GM18870 (cell line): ENCODE results near the gene FOXP4.

Source experiments
- ATAC-seq: cut with Tn5 transposase; IDR thresholded peaks from one replicate; pipeline ENCODE4 v1.9.1; 2021; ENCODE audit warnings: moderate library complexity; ENCODE audit not compliant: unreplicated experiment

The FOXP4 gene

DNA sequence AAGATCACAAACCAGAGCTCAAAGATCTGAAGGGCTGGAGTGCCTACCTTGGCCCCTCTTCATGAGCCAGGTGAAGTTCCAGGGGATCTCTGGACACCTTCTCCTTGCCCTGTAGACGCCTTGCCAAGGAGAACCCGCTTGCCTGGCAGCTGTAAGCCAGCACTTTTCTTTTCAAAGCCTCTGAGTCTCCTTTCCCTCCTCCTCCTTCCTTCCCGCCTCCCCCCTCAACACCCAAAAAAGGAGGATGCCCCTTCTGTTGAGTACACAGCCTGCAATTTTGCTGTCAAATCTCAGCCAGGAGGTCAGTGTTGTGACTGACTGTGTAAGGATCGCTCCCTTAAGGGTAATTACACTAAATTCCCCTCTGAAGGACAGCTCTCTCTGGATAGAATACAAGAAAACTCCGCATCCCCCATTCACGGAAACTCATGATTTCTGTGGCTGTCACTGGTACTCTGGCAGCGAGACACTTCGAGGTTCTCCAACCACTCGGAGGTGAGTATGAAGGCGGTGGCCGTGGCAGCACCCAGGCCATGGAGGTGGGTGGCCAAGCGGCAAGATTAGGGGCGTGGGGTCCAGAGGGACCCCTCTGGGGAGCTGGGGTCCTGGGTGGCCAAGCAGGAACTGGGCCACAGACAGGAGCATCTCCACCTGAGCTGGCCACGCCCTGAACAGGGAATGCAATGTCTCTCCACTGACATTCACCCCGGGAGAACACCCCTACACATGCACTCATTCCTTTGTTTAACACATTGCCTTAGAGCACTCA lies 23.2 kb upstream of the FOXP4 start:
- ATAC-seq: no peak

DNA sequence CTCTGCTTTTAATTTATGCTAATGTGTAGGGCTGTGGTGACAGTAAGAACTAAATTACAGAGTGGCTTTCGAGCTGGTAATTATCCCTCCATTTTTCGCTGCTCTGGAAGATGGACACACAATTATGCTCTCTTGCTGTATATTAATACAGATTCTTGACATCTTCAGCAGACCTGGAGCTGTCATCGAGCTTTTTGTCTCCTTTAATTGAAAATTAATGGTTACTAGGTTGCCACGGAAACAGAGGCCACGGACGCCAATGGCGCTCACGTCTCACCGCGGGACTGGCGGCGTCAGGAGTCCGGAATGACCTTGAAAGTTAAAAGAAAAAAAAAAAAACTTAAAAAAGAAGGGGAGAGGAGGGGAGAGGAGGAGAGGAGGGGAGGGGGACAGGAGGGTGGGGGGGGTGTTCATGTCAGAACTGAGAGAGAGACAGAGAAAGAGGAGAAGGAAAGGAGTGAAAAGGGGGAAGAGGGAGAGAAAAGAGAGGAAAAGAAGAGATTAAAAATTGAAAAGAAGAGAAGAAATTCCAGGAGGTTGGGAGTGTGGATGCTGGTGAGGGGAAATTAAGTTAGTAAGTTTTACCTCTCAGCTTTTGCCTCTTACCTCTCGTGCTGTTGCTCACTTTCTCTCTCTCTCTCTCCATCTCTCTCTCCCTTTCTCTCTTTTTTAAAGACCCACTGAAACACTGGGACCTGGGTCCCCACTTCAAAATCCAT lies 22.1 kb upstream of the FOXP4 start:
- ATAC-seq: no peak

DNA sequence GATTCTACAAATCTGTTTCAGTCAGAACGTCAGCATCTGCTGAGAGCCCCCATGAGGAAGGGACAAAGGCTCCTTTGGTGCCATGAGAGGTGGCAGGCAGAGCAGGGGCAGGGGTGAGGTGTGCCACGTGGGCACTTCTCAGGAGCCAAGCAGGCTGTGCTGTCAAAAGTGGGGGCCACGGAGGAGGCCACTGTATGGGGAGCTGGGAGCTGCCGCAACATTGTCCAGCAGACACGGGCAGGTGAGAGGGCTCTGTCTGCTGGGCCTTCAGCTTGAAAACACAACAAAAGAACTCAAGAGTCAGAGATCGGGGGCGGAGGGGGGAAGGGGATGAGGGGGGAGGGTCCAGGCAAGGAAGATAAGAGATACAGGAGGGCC lies 21.6 kb upstream of the FOXP4 start:
- no peak for ATAC-seq

DNA sequence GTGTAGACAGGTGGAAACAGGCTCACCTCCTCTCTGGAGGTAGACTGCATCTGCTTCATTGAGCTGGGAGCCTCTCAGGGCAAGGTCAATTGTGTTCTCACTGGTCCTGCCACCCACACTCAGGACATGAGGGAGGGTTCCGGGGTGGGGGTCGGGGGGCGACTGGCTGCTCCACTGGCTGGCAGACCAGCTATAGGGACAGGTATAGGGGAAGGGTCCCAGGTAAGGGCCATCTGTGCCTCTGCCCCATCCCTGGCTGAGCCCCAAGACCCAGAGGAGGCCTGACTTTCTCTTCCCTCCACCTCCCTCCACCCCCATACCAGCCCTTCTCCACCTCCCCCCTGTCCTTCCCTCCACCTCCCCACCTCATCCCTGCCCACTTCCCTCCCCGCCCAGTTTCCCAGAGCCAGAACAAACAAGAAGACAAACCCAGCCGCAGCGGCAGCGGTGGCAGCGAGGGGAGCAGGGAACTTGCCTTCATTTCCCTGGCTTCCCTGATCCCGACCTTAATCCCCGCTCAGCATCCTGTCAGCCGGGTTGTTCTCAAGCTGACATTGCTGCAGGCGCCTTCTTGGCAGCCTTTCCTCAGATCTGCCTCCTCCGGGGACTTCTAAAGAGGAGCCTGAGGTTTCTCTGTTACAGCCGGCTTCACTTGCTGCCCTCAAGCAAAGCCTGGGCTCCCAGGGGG lies 18.3 kb upstream of the FOXP4 start:
- no peak for ATAC-seq

DNA sequence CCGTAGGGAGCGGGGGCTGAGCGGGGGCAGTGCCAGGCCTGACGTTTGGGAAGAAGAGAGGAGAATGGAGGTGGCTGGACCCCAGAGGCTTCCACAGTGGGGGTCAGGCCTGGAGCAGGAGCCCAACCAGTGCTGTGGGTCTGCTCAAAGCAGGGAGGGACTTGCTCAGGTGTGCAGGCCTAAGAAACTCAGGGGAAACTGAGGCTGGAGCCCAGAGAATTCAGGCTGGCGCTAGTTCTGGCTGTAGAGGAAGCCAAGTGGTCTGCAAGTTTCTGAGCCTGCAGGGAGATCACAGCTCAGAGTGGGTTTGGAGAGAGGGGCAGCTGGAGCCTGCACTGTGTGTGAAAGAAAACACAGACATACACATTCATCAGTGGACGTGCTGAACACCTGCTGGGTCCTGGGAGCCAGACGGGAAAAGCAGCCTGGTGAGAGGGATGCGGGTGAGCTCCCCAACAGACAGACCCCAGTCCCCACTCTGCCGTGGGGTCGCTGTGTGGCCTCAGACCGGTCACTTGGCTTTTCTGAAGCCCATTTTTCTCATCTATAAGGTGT lies 17.7 kb upstream of the FOXP4 start:
- ATAC-seq: no peak

DNA sequence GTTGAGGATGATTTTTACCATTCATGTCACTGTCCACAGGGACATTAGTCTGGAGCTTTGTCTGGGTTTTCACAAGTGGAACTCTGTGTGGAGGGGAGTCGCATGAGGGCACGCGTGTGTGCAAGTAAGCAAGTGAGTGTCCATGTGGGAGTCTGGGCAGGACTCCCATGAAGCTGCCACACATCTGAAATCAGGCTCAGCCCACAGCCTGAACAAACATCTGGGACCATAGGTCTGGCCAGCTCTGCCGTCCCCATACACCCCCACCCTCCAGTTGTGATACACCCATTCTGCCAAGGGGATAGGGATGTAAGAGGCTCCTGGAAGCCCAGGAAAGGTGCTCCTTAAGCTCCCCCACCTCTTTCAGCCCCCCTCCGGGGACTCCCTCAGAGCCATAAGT lies 17.1 kb upstream of the FOXP4 start:
- no peak for ATAC-seq

DNA sequence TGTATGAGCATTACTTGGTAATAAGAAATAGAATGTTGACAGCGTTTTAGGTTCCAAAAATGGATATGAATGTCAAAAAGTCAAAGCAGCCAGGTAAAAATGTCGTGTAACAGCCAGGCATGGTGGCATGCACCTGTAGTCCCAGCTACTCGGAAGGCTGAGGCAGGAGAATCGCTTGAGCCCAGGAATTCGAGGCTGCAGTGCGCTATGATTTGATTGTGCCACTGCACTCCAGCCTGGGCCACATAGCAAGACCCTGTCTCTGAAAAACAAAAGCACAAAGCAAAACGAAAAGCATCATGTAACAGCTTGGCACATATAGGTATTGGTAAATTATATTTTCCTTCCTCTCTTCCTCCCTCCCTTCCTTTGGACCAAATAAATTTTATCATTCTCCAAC lies 16.2 kb upstream of the FOXP4 start:
- ATAC-seq: no peak

DNA sequence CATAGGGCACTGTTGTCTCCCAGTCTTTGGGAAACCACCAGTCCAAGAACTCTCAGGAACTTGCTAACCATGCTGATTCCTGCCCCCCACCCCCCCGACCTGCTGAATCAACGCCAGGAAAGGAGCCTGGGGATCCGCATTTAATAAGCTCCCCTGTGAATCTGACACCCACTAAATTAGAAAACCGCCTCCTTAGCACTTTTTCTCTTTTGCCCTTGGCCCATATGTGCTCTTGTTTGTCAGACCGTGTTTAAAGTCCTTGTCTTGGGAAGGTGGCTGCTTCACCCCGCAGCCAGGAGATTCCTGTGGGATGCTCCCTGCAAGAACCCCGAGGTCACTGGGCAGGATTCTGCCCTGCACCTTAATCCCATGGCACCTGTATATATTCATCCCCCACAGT lies 15.7 kb upstream of the FOXP4 start:
- ATAC-seq: no peak

DNA sequence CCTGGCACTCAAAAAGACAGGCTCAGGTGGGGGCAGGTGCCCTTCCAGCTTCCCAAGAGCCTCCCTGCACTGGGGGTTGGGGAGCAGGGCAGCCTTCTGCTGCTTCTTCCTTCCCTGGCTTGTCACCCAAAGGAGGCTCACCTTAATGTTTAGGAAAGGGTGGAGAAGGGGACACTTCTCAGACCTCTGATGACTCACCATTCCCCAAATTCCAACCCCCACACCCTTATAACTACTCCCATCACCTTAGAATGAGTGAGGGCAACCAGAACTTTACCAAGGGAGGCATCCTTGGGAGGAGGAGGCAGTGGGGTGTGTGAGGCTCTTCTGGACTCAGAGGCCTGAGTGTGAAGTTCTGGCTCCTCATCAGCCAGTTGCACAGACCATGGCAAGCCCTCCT lies 15.2 kb upstream of the FOXP4 start:
- ATAC-seq: no peak

DNA sequence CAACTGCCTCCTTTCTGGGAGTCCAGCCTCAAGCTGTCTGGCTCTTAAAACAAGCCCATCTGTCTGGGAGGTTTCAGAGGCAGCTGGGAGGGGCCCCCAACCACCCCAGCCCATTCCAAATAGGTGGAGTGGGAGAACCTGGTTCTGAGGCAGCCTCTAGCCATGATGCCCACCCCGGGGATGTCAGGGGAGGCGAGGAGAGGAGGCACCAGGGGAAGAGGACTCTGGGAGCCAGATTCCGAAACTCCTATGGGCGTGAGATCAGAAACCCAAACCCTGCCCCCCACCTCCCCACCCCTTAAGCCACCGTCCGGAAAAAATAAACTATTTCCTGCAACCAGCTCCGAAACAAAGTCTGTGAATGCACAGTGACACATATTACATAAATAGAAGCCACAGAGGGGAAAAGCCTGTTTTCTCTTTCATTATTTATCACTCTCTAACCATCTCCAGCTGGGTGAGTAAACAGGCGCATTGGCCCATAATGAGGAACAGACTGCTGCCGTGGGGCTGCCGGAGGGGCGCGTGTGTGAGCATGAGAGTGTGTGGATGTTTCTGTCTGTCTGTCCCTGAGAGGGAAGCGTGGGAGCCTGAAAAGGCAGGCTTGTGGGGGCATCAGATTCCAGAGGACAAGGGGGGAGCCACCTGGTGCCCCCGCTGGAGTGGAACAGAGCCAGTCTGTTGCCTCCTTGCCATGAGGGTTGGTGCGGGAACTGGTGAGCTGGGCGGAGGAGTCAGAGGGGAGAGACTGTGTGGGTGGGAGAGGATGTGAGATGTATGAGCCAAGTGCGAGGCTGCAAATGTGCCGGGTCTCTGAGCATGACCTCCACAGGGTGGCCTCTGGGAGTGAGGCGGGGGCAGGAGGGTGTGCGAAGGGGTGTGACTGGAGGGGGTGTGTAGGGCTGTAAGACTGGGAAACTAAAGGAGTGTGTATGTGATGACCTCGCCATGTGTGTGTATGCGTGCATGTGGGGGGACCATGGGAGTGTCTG lies 14.3 kb upstream of the FOXP4 start:
- peak; percentile 91 for ATAC-seq

DNA sequence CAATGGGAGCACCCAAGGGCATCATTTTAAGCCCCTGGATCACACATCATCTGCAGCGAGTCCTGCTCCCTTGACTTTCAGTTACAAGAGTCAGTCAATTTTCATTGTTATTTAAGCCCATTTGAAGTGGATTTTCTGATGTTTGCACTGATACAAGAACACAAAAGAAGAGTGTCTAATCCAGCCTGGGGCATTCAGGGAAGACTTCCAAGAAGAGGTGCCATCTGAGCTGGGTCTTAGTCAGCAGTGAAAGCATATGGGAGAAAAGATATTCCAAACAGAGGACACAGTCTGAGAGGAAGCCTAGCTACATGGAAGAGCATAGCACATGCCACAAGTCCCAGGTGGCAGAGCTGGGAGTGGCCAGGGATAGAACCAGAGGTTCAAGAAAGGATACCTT lies 10.4 kb upstream of the FOXP4 start:
- no peak for ATAC-seq

DNA sequence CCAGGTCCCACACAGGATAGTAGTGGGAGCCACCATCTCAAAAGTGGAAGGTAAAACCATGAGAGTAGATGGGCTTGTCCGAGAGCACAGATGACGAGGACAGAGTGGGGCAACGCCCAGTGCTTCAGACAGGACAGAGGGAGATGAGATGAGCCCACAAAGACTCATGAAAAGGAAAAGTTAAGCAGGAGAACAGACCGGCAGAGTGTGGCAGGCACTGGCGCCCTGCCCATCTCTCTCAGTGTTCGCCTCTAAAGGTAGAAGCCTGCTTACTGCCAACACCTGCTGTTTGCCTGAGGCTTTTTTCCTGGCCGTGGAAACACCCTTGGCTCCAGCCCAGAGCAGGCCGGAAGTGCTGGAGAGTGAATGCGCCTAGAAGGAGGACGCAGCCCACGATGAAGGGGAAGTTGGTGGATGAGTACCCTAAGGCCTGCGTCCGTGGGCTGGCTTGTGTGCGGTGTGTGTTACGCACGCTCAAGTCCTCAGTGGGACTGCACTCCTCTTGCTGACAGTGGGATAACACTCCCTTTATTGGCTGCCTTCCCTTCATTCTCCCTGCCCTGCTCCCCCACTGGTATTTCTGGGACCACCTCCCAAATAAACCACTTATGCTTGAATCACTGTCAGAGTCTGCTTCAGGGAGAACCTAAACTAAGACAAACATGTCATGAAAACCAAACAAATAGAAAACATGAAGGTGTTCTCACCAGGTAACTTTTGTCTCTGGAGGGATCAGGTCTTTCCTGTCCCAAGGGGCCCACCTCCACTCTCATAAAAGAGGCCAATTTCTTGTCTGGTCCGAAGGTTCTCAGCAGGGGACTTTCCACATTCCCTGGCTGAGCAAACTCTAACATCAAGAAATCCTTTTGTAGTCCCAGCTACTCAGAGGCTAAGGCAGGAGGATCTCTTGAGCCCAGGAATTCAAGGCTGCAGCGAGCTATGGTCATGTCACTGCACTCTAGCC lies 9.1 kb upstream of the FOXP4 start:
- ATAC-seq: no peak

DNA sequence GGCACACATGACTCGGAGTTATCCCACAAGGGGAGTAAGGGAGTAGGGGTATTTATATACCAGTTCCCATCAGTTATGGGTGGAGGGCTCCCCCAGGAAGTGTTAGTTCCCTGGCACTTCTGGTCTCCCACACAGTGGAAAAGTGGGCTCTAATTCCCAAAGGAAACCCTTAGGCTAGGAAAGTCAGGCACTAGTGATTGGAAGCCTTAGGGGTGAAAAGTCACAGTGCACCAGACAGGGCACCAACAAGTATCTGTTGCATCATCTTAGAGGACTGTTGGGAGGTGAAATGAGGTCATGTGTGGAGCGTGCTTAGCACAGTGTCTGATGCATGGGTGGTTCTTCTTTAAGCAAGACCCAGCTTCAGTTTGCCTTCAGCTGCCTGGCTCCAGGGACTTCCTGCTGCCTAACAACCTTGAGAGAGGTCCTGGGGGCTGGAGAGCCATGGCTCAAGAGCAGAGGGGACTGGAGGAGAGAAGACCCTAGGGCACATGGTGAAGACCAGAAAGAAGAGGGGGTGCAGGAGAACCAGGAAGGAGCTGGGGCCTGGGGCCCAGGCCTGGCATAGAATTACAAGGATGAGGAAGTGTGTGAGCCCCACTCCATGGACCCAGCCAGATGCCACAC lies 7.5 kb upstream of the FOXP4 start:
- no peak for ATAC-seq

DNA sequence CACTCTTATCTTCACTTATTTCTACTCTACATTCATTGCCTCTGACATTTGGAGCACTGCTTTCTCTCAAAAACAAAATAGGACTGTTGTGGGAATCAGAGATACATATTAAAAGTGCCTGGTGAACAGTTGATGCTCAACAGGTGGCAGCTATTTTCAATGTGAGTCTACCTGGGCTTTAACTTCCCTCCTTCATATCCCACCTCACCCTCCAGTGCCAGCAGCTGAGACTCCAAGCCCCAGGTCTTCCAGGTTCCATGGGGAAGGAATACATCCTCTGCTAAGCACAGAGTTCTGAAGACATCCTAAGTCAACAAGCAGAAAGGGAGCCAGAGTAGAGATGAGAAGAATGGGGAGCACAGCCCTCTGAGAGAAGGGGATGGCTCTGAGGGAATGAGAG lies 7.0 kb upstream of the FOXP4 start:
- ATAC-seq: no peak

DNA sequence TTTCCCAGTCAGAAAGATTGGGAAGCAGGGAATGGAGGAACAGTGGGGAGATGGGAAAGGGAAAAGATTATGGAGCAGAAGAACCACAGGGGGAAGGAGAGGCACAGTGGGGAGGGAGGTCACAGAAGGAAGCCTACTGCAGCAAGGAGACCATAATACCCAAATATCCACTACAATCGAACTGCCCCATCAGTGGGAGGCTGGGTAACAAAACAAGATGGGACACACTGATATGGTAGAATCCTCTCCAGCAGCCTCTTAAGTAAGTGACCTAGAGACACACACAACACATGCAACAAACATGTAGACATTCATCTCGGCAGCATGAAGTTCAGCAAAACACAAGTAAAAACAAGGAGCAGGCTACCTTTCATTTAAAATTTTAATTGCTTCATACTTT lies 4.8 kb upstream of the FOXP4 start:
- no peak for ATAC-seq

DNA sequence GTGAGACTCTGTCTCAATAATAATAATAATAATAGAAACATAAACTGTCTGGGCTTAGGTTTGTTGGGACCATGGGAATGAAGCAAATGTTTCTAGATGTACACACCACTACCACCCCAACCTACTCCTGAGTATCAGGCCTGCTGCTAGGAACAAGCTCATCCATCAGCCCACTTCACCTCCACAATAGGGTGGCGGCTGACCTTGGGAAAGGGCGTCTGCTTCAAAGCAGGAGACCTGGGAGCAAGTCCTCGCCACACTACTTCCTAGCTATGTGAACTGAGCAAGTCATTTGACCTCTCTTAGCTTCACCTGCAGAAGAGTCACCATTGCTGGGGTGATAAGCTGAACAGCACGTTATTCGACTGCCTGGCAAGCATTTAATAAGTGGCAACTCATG lies 3.1 kb upstream of the FOXP4 start:
- ATAC-seq: no peak

DNA sequence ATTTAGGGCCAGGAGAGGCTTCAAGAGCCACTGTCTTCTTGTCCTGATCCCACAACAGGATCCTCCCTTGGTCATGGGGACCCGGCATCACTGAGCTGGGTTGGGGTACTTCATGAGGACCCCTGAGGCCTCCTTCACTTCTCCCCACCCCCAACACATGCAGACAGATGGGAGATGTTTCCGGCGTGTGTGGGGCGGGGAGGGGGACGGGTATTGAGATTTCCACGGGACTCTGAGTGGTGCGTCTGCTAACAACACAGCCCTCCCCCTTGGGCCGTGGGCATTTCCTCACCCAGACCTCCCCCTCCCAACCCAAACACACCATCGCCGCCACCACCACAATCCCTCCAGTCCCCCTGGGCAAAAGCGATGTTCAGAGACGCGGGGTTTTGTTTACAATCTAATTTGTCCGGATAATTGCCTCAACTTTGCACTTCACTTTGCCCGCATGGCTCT lies 906 bp upstream of the FOXP4 start:
- ATAC-seq: no peak

DNA sequence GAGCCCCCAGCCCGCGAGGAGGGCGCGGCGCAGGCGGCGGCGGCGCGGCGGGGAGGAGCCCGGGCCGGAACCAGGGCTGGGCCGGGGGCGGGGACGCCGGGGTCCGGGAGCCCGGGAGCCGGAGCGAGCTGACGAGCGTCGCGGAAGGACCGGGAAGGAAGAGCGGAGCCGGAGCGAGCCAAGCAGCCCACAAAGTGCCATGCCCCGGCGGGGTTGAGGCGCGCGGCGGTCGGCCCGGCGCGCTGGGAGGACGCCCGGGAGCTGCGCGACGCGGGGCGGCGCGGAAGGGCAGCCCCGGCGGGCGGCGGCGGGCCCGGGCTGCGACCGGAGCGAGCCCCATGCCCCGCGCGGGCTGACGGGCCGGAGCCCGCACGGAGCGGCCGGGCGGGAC lies 289 bp downstream of the FOXP4 start:
- ATAC-seq: no peak
